HepG2 (cell line): ENCODE data around the gene UBL7. TPM values are rescaled to one million over a fixed set of nuclear protein-coding genes. Genes with fewer than 3 reads are reported as not detected.
"Not testable (repeated sequence)": the region's sequence is repeated elsewhere in the genome, so short reads cannot be mapped to it uniquely, and the experiment has no call there.

ENCODE experiments used
- ATAC-seq: fragments of 200-7000 bp; cut with Tn5 transposase; 3 replicates; pipeline ENCODE4 v1.9.1; 2020; ENCODE audit warnings: mild to moderate bottlenecking, moderate library complexity
- BruUV-seq: library from RNA; stranded (reverse); fragments of 400-500 nt; replicated peaks from 2 replicates; lab custom pipeline; 2021; lab: Mats Ljungman, UMichigan
- CTCF ChIA-PET: fragments of 300-600 bp; formaldehyde crosslinking; extraction: SDS; loops from one replicate; lab custom pipeline; 2021; ENCODE audit warnings: low total read pairs, inconsistent platforms, low intra/inter-chr PET ratio; lab: Yijun Ruan, JAX
- POLR2A ChIA-PET: fragments of 350-600 bp; sonication (Branson Sonifier 250); formaldehyde crosslinking; loops from one replicate; lab custom pipeline; 2020; ENCODE audit warnings: antibody characterized with exemption, inconsistent platforms; lab: Yijun Ruan, JAX
- DNase-seq: peaks from one replicate; pipeline ENCODE4 v3.0.0-alpha.2; 2015; ENCODE audit warnings: low spot score
- FAIRE-seq: peaks from 3 replicates; lab custom pipeline; 2011; peaks lifted over from hg19 to GRCh38; lab: Jason Lieb, UNC
- H2AFZ ChIP-seq: one replicate; pipeline ENCODE4 v1.6.1; 2011; ENCODE audit warnings: low read length, inconsistent platforms
- H3K27ac ChIP-seq: fragments of 300-600 bp; 3 replicates; pipeline ENCODE4 v1.8.0; 2011; ENCODE audit warnings: mixed run types, mild to moderate bottlenecking, mixed read lengths, low read length, inconsistent platforms; ENCODE audit not compliant: insufficient read depth; ENCODE audit errors: extremely low read length
- H3K27me3 ChIP-seq, 2 experiments: fragments of 200-600 bp in 1 of 2; 2 replicates in 1 of 2; 3 replicates in 1 of 2; pipeline versions ENCODE4 v1.6.0 to v1.8.0; 2011; ENCODE audit warnings: low read length in 2 of 2, mild to moderate bottlenecking in 2 of 2, moderate library complexity in 2 of 2, inconsistent platforms in 1 of 2; ENCODE audit not compliant: insufficient read depth in 2 of 2, control insufficient read depth in 1 of 2
- H3K36me3 ChIP-seq, 2 experiments: fragments of 200-600 bp in 1 of 2; replicated peaks in 1 of 2; 2 replicates in 1 of 2; 3 replicates in 1 of 2; pipeline versions ENCODE4 v1.5.1 to v1.8.0; 2011; ENCODE audit warnings: low read length in 2 of 2, inconsistent platforms in 1 of 2; ENCODE audit not compliant: insufficient read depth in 2 of 2, control insufficient read depth in 1 of 2
- H3K4me1 ChIP-seq: 2 replicates; pipeline ENCODE4 v1.5.1; 2012; ENCODE audit warnings: low read length, inconsistent platforms; ENCODE audit not compliant: insufficient read depth
- H3K4me2 ChIP-seq: 2 replicates; pipeline ENCODE4 v1.6.0; 2011; ENCODE audit warnings: low read depth, low read length, inconsistent platforms
- H3K4me3 ChIP-seq, 3 experiments: fragments of 200-600 bp in 1 of 3; sonication (generic), shearing (Covaris generic) in 1 of 3; replicated peaks in 1 of 3; 2 replicates each; pipeline ENCODE4 v1.5.1; 2011 to 2016; ENCODE audit warnings: low read length in 3 of 3, inconsistent platforms in 2 of 3, low read depth in 2 of 3, mild to moderate bottlenecking in 2 of 3, control low read depth in 1 of 3, mixed read lengths in 1 of 3; ENCODE audit not compliant: insufficient read depth in 1 of 3
- H3K79me2 ChIP-seq: one replicate; pipeline ENCODE4 v1.6.1; 2011; ENCODE audit warnings: low read length, inconsistent platforms; ENCODE audit not compliant: insufficient read depth
- H3K9ac ChIP-seq: 2 replicates; pipeline ENCODE4 v1.6.0; 2011; ENCODE audit warnings: mild to moderate bottlenecking, low read depth, low read length, inconsistent platforms; ENCODE audit not compliant: insufficient read depth
- H3K9me3 ChIP-seq: 2 replicates; pipeline ENCODE4 v1.5.1; 2012; ENCODE audit warnings: mild to moderate bottlenecking, low read length
- H4K20me1 ChIP-seq: 2 replicates; pipeline ENCODE4 v1.6.0; 2011; ENCODE audit warnings: inconsistent platforms, mild to moderate bottlenecking, low read length, moderate library complexity; ENCODE audit not compliant: insufficient read depth
- CENPBD1 ChIP-seq: sonication (generic); formaldehyde crosslinking; IDR thresholded peaks from 2 replicates; pipeline ENCODE4 v1.8.0; 2022; ENCODE audit warnings: missing genetic modification reagents, low read depth, mild to moderate bottlenecking, borderline replicate concordance
- SCMH1 ChIP-seq: sonication (generic); formaldehyde crosslinking; IDR thresholded peaks from 2 replicates; pipeline ENCODE4 v1.9.0; 2021; ENCODE audit warnings: missing genetic modification reagents, mild to moderate bottlenecking, borderline replicate concordance
- WGBS: methylation state at CpG from one replicate; pipeline ENCODE4 v1.1.6; 2017; ENCODE audit warnings: low lambda C conversion rate; 5-methylcytosine and 5-hydroxymethylcytosine counted together
- in situ Hi-C: cut with HindIII; loops from 2 replicates; pipeline ENCODE4 v1.10.0; 2017; ENCODE audit warnings: low pct_unique_long_range_greater_than_20kb; ENCODE audit not compliant: extremely low pct_ligation_motif_present
- intact Hi-C: fragments of 100-400 bp; cut with micrococcal nuclease; formaldehyde crosslinking; loops from one replicate; pipeline ENCODE4 v1.10.0; 2022; ENCODE audit not compliant: unreplicated experiment
- polyA plus RNA-seq, 8 experiments: library from polyadenylated mRNA; depleted of rRNA in 3 of 8; stranded (reverse) in 7 of 8; unstranded in 1 of 8; fragments of >200 nt; fragmentation: Illumina TruSeq in 4 of 8; extraction: Trizol in 4 of 8; gene quantifications; 2 replicates each; pipeline versions ENCODE4 v1.2.1 to v1.2.3, GENCODE V29; 2011 to 2016; ENCODE audit warnings: low read depth in 4 of 8, missing spikeins in 1 of 8, mixed read lengths in 1 of 8; ENCODE audit not compliant: insufficient read depth in 1 of 8
- total RNA-seq, 5 experiments: library from RNA; depleted of rRNA; stranded (reverse); fragments of >200 nt; fragmentation: Illumina TruSeq; extraction: Trizol; gene quantifications; 2 replicates each; pipeline ENCODE4 v1.2.3, GENCODE V29; 2016; ENCODE audit warnings: low read depth in 1 of 5

UBL7 gene
- total and polyA plus RNA-seq, 2 of the 13 experiments (the other 11 are each of a cell fraction or from before 2014, with no cell fraction given): 55.0 to 63.5 TPM

- ChIA-PET CTCF (interaction anchor here (1.2 to 1.3 kb wide), 3 partner anchors 29 to 87 kb away, joined by 3 to 4 read pairs (median 3); no protein-coding TSS in a partner anchor), POLR2A (interaction anchor here (0.8 to 13.6 kb wide), 16 partner anchors 12 to 721 kb away, joined by 3 to 357 read pairs (median 8); partner anchors contain the start of genes ARID3B, CLK3, PPCDC and SEMA7A)
- Histone ChIP-seq H3K4me2 (peak overlapping the region; percentile 76), H3K9me3 (no peaks in the 10 kb centered on the region), H3K4me1 (peaks cover 43% of the 10 kb centered on the region), H2AFZ (no peak overlapping the region), H3K4me3 (peak overlapping the region; percentile 65 to 88 (median 86); a peak in 5 of 6 replicates), H3K36me3 (peaks cover 0 to 6% of the 10 kb centered on the region in 2 experiments; a peak in 2 of 5 replicates), H3K27me3 (no peaks in the 10 kb centered on the region), H3K27ac (peak overlapping the region; percentile 73), H4K20me1 (no peaks in the 10 kb centered on the region), H3K79me2 (peaks cover 29% of the 10 kb centered on the region), H3K9ac (peak overlapping the region; percentile 84)
- TF ChIP-seq CENPBD1 (CRISPR knock-in tag) (0 out of 2 replicates have a peak, but pooled peaks have one; percentile 8), SCMH1 (no peak)
- BruUV-seq: no TSS peak
- intact Hi-C loops (loop anchor here (2.0 kb wide), 1 partner anchor 75 kb away; no protein-coding TSS in a partner anchor), in situ Hi-C loops (no loop called here)
- 64% methylated on average over 2 of the region's 2 CpGs for WGBS
- DNase-seq (no peak), FAIRE-seq (no peak), ATAC-seq (no peak)
Observed at GRCh38 chr15:74460298-74460697, 662 bp downstream of the UBL7 start.

GRCh38 chr15:74459798-74460197, 1.2 kb downstream of the UBL7 start:
- DNase-seq, ATAC-seq, in situ Hi-C loops, H3K27me3 ChIP-seq, H3K9ac ChIP-seq, H2AFZ ChIP-seq, FAIRE-seq, H3K27ac ChIP-seq, H4K20me1 ChIP-seq, H3K9me3 ChIP-seq, BruUV-seq: not testable (repeated sequence)
- Histone ChIP-seq H3K36me3 (peaks cover 0 to 11% of the 10 kb centered on the region in 2 experiments; a peak in 2 of 5 replicates), H3K4me3 (peak overlapping the region in 1 of 3 experiments; percentile 86; a peak in 1 of 6 replicates), H3K79me2 (peaks cover 29% of the 10 kb centered on the region), H3K4me1 (peaks cover 43% of the 10 kb centered on the region), H3K4me2 (peak overlapping the region; percentile 76)
- ChIA-PET CTCF (interaction anchor here (1.2 kb wide), 1 partner anchor 29 kb away, joined by 3 read pairs; no protein-coding TSS in a partner anchor), POLR2A (interaction anchor here (1.9 to 13.6 kb wide), 3 partner anchors 11 to 33 kb away, joined by 10 to 357 read pairs (median 93); no protein-coding TSS in a partner anchor)
- intact Hi-C loops: loop anchor here (2.0 kb wide), 1 partner anchor 75 kb away; no protein-coding TSS in a partner anchor
- 95% methylated on average over 14 of the region's 14 CpGs for WGBS
